Endothelial cell of umbilical vein (primary cell): Measurements from ENCODE around the gene LINC01488. TPM values are rescaled to one million over a fixed set of nuclear protein-coding genes. Genes with fewer than 3 reads are reported as not detected.

ENCODE experiments used
- BruUV-seq: library from RNA; stranded (reverse); fragments of 400-500 nt; replicated peaks from 2 replicates; lab custom pipeline; 2021; lab: Mats Ljungman, UMichigan
- CTCF ChIA-PET: fragments of 300-600, 350-600 bp; sonication (Branson Sonifier 250); formaldehyde crosslinking; loops from one replicate; lab custom pipeline; 2021; ENCODE audit warnings: antibody characterized with exemption, inconsistent platforms; lab: Charles Lee
- POLR2A ChIA-PET: fragments of 300-600, 350-600 bp; sonication (Branson Sonifier 250); formaldehyde crosslinking; loops from one replicate; lab custom pipeline; 2021; ENCODE audit warnings: antibody characterized with exemption, inconsistent platforms; lab: Charles Lee
- DNase-seq: peaks from one replicate; pipeline ENCODE4 v3.0.0-alpha.2; 2011; ENCODE audit warnings: low read depth, low spot score
- FAIRE-seq: peaks from 2 replicates; lab custom pipeline; 2011; peaks lifted over from hg19 to GRCh38; lab: Jason Lieb, UNC
- H2AFZ ChIP-seq: 2 replicates; pipeline ENCODE4 v1.6.0; 2012; ENCODE audit warnings: low read depth, low read length, control low read depth, inconsistent platforms
- H3K27ac ChIP-seq: 2 replicates; pipeline ENCODE4 v1.5.1; 2011; ENCODE audit warnings: low read depth, mild to moderate bottlenecking, control low read depth, low read length, moderate library complexity; ENCODE audit not compliant: insufficient read depth
- H3K27me3 ChIP-seq, 2 experiments: 2 replicates each; pipeline versions ENCODE4 v1.6.0 to v1.6.1; 2011; ENCODE audit warnings: low read length in 2 of 2, mixed read lengths in 1 of 2; ENCODE audit not compliant: control insufficient read depth in 2 of 2, insufficient read depth in 2 of 2
- H3K36me3 ChIP-seq, 2 experiments: 2 replicates in 1 of 2; 3 replicates in 1 of 2; pipeline ENCODE4 v1.5.1; 2011; ENCODE audit warnings: low read length in 2 of 2, mild to moderate bottlenecking in 1 of 2, moderate library complexity in 1 of 2; ENCODE audit not compliant: control insufficient read depth in 2 of 2, insufficient read depth in 2 of 2; ENCODE audit errors: extremely low read depth in 1 of 2
- H3K4me1 ChIP-seq: 3 replicates; pipeline ENCODE4 v1.5.1; 2011; ENCODE audit warnings: mild to moderate bottlenecking, low read length; ENCODE audit not compliant: control insufficient read depth, insufficient read depth; ENCODE audit errors: extremely low read depth
- H3K4me2 ChIP-seq: 2 replicates; pipeline ENCODE4 v1.6.1; 2011; ENCODE audit warnings: low read length, control low read depth, mixed read lengths; ENCODE audit not compliant: insufficient read depth
- H3K4me3 ChIP-seq, 3 experiments: fragments of 200-600 bp in 1 of 3; sonication (generic), shearing (Covaris generic) in 1 of 3; replicated peaks in 1 of 3; 2 replicates each; pipeline ENCODE4 v1.5.1; 2011 to 2016; ENCODE audit warnings: control low read depth in 3 of 3, low read length in 3 of 3, mild to moderate bottlenecking in 2 of 3, inconsistent platforms in 1 of 3, low read depth in 1 of 3, moderate library complexity in 1 of 3; ENCODE audit not compliant: insufficient read depth in 1 of 3
- H3K79me2 ChIP-seq: 2 replicates; pipeline ENCODE4 v1.6.0; 2012; ENCODE audit warnings: low read length, inconsistent platforms; ENCODE audit not compliant: control insufficient read depth, insufficient read depth
- H3K9ac ChIP-seq: replicated peaks from 2 replicates; pipeline ENCODE3; 2011; ENCODE audit warnings: low read length, control low read depth; ENCODE audit not compliant: insufficient read depth; ENCODE audit errors: extremely low read depth
- H3K9me1 ChIP-seq: replicated peaks from 3 replicates; pipeline ENCODE4 v1.6.0; 2011; ENCODE audit warnings: mild to moderate bottlenecking, low read length; ENCODE audit not compliant: control insufficient read depth, insufficient read depth; ENCODE audit errors: extremely low read depth
- H3K9me3 ChIP-seq: replicated peaks from 2 replicates; pipeline ENCODE4 v1.5.1; 2012; ENCODE audit warnings: low read length, inconsistent platforms; ENCODE audit not compliant: control insufficient read depth, insufficient read depth
- H4K20me1 ChIP-seq: replicated peaks from 2 replicates; pipeline ENCODE3; 2011; ENCODE audit warnings: mild to moderate bottlenecking, low read length; ENCODE audit not compliant: control insufficient read depth, insufficient read depth; ENCODE audit errors: extremely low read depth
- EZH2 ChIP-seq: IDR thresholded peaks from 2 replicates; pipeline ENCODE4 v1.6.1; 2012; ENCODE audit warnings: borderline replicate concordance, low read depth, mild to moderate bottlenecking, moderate library complexity, low read length, inconsistent platforms; ENCODE audit not compliant: severe bottlenecking
- FOS ChIP-seq: IDR thresholded peaks from 2 replicates; pipeline ENCODE4 v1.6.1; 2011; ENCODE audit warnings: mild to moderate bottlenecking, low read length, moderate library complexity, borderline replicate concordance; ENCODE audit not compliant: insufficient read depth
- GATA2 ChIP-seq: IDR thresholded peaks from 2 replicates; pipeline ENCODE4 v1.7.0; 2011; ENCODE audit warnings: low read depth, mild to moderate bottlenecking, moderate library complexity, mixed read lengths, low read length; ENCODE audit not compliant: insufficient read length, insufficient read depth
- JUN ChIP-seq: IDR thresholded peaks from 2 replicates; pipeline ENCODE4 v1.6.1; 2011; ENCODE audit warnings: borderline replicate concordance, low read depth; ENCODE audit not compliant: insufficient read length, insufficient read depth
- MAX ChIP-seq: IDR thresholded peaks from 2 replicates; pipeline ENCODE4 v1.6.1; 2011; ENCODE audit not compliant: insufficient read depth, insufficient read length
- MYC ChIP-seq: IDR thresholded peaks from one replicate; pipeline ENCODE4 v1.6.1; 2011; ENCODE audit warnings: mild to moderate bottlenecking, low read depth, low read length
- POLR2A ChIP-seq: IDR thresholded peaks from 2 replicates; pipeline ENCODE4 v1.6.1; 2012; ENCODE audit warnings: low read depth, mild to moderate bottlenecking, control low read depth, low read length
- POLR2AphosphoS5 ChIP-seq: IDR thresholded peaks from 2 replicates; pipeline ENCODE4 v1.6.1; 2012; ENCODE audit warnings: low read depth, mild to moderate bottlenecking, control low read depth, low read length, moderate library complexity; ENCODE audit not compliant: insufficient read depth
- dilution Hi-C: fragments of 300-500 bp; cut with MboI; formaldehyde crosslinking; loops from one replicate; pipeline ENCODE4 v1.15.0; 2019; ENCODE audit warnings: low sequenced_read_pairs; ENCODE audit not compliant: extremely low pct_ligation_motif_present
- intact Hi-C: fragments of 100-400 bp; cut with micrococcal nuclease; formaldehyde crosslinking; loops from one replicate; pipeline ENCODE4 v1.10.0; 2022
- polyA plus RNA-seq, 4 experiments: library from polyadenylated mRNA; depleted of rRNA in 3 of 4; stranded (reverse) in 3 of 4; unstranded in 1 of 4; fragments of >200 nt; gene quantifications; 2 replicates each; pipeline versions ENCODE4 v1.2.1 to v1.2.3, GENCODE V29; 2011 to 2012; ENCODE audit warnings: missing spikeins in 1 of 4
- total RNA-seq: library from RNA; stranded (reverse); gene quantifications from 2 replicates; pipeline ENCODE4 v1.2.3, GENCODE V29; 2021
- TF ChIP-seq, protein P1 (sequence below), 2 donors: IDR thresholded peaks; 1 replicate in 1 of 2; 2 replicates in 1 of 2; pipeline ENCODE4 v1.5.1; 2011; ENCODE audit warnings: low read length in 2 of 2, mild to moderate bottlenecking in 2 of 2, moderate library complexity in 2 of 2, control low read depth in 1 of 2, inconsistent platforms in 1 of 2, low read depth in 1 of 2; ENCODE audit not compliant: insufficient read depth in 1 of 2; ENCODE audit errors: extremely low read depth in 1 of 2

Gene LINC01488
- total and polyA plus RNA-seq, 2 donors (not counting 3 experiments of a cell fraction or from before 2014, with no cell fraction given): not detected

DNA sequence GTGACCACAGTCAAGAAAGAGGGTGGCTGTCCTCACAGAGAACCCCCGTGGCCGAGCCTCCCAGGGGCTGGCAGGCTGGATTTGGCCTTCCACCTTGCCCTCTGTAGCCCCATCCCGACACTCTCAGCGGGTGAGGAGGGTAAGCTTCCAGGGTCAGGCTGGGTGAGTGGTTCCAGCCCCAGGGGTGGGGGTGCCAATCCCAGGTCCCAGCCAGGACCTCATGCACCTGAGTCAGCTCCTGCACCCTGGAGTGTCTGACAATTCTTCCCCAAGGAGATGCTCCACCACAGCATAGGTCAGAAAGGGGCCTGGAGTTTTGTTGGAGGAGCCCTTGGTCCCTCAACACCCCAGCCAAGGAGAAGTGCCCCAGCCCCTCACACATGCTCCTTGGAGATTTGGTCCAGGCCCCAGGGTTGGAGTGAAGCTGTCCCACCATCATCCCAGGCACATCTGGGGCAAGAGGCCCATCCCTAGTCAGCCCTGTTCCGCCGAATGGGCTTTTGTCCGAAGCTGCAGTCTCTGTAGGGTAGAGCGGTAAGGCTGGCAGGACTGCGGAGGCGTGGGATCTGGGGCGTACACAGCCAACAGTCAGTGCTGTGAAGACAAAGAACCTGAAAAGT lies 8.4 kb downstream of the LINC01488 start:
- Histone ChIP-seq H3K79me2 (no peaks in the 10 kb centered on the region), H3K9me3 (no peaks in the 10 kb centered on the region), H3K4me1 (peaks cover 12% of the 10 kb centered on the region), H3K4me3 (no peak overlapping the region), H3K36me3 (no peaks in the 10 kb centered on the region), H3K9ac (no peak overlapping the region), H3K27ac (no peak overlapping the region), H2AFZ (no peak overlapping the region), H4K20me1 (no peaks in the 10 kb centered on the region), H3K27me3 (no peaks in the 10 kb centered on the region), H3K4me2 (no peak overlapping the region), H3K9me1 (no peaks in the 10 kb centered on the region)
- POLR2A ChIA-PET: no interaction called here
- FAIRE-seq: no peak
- DNase-seq: no peak
- dilution Hi-C loops (no loop called here), intact Hi-C loops (no loop called here)
- CTCF ChIA-PET: interaction anchor here (1.2 kb wide), 1 partner anchor 358 kb away, joined by 3 read pairs; no protein-coding TSS in a partner anchor
- TF ChIP-seq JUN (no peak), POLR2A (no peak), EZH2 (no peak), MYC (no peak), GATA2 (no peak)
- no TSS peak for BruUV-seq

DNA sequence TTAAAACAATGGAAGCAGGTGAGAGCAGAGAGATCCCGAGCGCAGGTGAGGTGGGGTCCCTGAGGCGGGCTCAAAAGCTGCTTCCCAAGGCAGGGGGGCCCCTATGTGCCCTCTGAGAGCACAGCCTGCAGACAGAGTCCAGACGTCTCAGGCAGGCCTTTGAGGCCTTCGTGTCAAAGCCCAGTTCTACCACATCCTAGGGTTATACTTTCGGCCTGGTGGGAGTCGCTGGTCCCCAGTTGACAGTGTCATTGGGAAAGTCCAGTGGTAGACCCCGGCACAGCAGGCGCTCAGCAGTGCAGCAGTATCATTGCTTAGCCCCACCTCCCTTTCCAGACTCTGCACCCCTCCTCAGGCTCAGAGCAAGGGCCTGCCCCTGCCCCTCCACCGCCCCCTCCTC lies 9.1 kb downstream of the LINC01488 start:
- Histone ChIP-seq H4K20me1 (no peaks in the 10 kb centered on the region), H3K4me3 (no peak overlapping the region), H3K4me1 (peaks cover 17% of the 10 kb centered on the region), H3K36me3 (no peaks in the 10 kb centered on the region), H2AFZ (no peak overlapping the region), H3K4me2 (no peak overlapping the region), H3K9me3 (no peaks in the 10 kb centered on the region), H3K27ac (no peak overlapping the region), H3K27me3 (no peaks in the 10 kb centered on the region), H3K79me2 (no peaks in the 10 kb centered on the region), H3K9ac (no peak overlapping the region), H3K9me1 (no peaks in the 10 kb centered on the region)
- DNase-seq (no peak), FAIRE-seq (no peak)
- TF ChIP-seq FOS (no peak), MAX (no peak), MYC (no peak), POLR2AphosphoS5 (no peak), POLR2A (no peak), GATA2 (no peak), EZH2 (no peak), JUN (no peak)
- TF ChIP-seq, protein P1, sequence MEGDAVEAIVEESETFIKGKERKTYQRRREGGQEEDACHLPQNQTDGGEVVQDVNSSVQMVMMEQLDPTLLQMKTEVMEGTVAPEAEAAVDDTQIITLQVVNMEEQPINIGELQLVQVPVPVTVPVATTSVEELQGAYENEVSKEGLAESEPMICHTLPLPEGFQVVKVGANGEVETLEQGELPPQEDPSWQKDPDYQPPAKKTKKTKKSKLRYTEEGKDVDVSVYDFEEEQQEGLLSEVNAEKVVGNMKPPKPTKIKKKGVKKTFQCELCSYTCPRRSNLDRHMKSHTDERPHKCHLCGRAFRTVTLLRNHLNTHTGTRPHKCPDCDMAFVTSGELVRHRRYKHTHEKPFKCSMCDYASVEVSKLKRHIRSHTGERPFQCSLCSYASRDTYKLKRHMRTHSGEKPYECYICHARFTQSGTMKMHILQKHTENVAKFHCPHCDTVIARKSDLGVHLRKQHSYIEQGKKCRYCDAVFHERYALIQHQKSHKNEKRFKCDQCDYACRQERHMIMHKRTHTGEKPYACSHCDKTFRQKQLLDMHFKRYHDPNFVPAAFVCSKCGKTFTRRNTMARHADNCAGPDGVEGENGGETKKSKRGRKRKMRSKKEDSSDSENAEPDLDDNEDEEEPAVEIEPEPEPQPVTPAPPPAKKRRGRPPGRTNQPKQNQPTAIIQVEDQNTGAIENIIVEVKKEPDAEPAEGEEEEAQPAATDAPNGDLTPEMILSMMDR (IDR thresholded peaks at IDR 0.05; ENCODE audit: extremely low read depth in 1 of 2, insufficient read depth in 1 of 2, low read depth in 1 of 2, low read length in 2 of 2): no peak
- intact Hi-C loops: no loop called here
- ChIA-PET POLR2A (no interaction called here), CTCF (interaction anchor here (1.2 kb wide), 1 partner anchor 359 kb away, joined by 3 read pairs; no protein-coding TSS in a partner anchor)
- dilution Hi-C loops: no loop called here
- BruUV-seq: no TSS peak
